Measurements from ENCODE around the gene UBR1.
"Not testable (repeated sequence)": the region's sequence is repeated elsewhere in the genome, so short reads cannot be mapped to it uniquely, and the experiment has no call there.

Gene UBR1

GRCh38 chr15:42903388-42904324 is 202.2 kb downstream of the UBR1 start:
- no peak for DNase-seq

GRCh38 chr15:42893911-42894310 is 211.9 kb downstream of the UBR1 start:
- DNase-seq, result not testable (repeated sequence)
